ENCODE results near the gene GATA1.
"Not testable (repeated sequence)": the region's sequence is repeated elsewhere in the genome, so short reads cannot be mapped to it uniquely, and the experiment has no call there.

The GATA1 gene

DNA sequence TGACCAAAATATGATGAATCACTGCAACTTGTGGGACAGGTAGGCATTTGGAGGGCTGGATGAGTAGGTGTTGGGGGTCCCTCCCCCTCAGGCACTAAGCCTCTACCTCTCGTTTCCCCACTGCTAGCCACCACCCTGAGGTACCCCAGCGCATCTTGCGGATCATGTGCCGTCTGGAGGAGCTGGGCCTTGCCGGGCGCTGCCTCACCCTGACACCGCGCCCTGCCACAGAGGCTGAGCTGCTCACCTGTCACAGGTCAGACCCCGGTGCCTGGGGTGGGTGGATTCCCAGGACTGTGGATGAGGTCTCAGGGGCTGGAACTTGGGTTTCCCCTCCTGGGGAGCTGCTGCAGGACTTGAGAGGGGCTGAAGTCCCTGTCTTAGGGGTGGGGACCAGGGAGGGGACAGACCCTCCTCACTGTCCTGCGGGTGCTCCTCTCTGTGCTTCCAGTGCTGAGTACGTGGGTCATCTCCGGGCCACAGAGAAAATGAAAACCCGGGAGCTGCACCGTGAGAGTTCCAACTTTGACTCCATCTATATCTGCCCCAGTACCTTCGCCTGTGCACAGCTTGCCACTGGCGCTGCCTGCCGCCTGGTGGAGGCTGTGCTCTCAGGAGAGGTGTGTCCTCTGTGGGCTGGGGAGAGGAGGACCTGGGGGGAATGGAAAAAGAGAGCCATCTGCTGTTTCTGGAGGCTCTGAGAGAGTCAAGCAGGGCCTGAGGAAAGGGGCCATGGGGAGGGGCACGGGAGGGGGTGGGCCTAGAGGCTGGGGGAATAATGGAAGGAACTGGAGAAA is 29.8 kb downstream of the GATA1 start:
- no peak for DNase-seq

DNA sequence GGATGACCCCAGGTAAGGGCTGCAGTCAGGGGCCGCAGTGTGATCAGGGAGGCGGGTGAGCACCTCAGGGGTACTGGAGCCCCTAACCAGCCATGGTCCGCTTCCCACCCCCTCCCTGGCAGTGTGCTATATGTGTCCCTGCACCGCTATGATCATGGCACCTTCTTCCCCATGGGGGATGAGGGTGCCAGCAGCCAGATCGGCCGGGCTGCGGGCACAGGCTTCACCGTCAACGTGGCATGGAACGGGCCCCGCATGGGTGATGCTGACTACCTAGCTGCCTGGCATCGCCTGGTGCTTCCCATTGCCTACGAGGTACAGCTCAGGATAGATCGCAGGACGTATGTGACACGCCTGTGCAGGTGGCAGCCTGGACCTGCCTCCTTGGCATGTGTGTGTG is 31.7 kb downstream of the GATA1 start:
- DNase-seq = no peak

DNA sequence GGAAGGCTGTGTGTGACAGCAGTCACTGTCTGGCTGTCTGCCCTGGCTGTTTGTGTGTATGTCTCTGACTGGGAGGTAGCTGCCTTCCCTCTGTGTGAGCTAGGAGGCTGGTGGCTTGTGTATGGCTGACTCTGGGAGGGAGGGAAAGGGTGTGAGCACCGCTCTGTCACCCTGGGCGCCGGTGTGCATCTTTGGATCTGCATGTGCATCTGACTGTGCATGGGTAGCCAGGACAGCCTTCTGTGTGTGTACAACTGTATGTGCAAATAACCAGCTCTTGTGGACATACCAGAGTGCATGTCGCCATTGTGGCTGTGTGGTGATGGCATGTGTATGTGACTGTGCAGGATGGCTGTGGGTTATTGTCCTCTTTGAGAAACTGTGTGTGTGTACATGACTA is 32.5 kb downstream of the GATA1 start:
- DNase-seq = no peak

DNA sequence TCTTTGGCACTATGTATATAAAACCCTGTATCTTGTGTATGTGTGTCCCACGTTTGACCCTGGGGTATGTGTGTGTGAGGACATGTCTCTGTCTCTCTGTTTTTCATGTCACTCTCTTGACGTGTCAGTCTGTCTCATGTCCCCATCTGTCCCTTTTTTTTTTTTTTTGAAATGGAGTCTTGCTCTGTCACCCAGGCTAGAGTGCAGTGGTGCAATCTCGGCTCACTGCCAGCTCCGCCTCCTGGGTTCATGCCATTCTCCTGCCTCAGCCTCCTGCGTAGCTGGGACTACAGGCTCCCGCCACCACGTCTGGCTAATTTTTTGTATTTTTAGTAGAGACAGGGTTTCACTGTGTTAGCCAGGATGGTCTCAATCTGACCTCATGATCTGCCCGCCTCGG is 33.0 kb downstream of the GATA1 start:
- not testable (repeated sequence) for DNase-seq

DNA sequence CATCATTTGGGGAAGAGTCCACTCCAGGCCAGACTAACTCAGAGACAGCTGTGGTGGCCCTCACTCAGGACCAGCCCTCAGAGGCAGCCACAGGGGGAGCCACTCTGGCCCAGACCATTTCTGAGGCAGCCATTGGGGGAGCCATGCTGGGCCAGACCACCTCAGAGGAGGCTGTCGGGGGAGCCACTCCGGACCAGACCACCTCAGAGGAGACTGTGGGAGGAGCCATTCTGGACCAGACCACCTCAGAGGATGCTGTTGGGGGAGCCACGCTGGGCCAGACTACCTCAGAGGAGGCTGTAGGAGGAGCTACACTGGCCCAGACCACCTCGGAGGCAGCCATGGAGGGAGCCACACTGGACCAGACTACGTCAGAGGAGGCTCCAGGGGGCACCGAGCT is 36.7 kb downstream of the GATA1 start:
- DNase-seq = no peak

DNA sequence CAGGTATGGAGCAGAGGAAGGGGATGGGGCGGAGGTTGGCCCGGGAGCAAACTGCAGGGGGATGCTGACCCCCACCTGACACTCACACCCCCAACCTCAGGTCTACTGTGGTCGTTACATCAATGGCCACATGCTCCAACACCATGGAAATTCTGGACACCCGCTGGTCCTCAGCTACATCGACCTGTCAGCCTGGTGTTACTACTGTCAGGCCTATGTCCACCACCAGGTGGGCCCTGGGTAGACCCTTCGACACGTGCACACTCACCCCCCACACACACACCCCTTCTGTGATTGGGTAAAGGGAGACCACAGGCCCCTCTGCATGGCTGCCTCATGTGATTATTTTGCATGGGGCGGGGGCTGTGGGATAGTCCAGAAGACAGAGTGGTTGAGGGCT is 37.7 kb downstream of the GATA1 start:
- no peak for DNase-seq

DNA sequence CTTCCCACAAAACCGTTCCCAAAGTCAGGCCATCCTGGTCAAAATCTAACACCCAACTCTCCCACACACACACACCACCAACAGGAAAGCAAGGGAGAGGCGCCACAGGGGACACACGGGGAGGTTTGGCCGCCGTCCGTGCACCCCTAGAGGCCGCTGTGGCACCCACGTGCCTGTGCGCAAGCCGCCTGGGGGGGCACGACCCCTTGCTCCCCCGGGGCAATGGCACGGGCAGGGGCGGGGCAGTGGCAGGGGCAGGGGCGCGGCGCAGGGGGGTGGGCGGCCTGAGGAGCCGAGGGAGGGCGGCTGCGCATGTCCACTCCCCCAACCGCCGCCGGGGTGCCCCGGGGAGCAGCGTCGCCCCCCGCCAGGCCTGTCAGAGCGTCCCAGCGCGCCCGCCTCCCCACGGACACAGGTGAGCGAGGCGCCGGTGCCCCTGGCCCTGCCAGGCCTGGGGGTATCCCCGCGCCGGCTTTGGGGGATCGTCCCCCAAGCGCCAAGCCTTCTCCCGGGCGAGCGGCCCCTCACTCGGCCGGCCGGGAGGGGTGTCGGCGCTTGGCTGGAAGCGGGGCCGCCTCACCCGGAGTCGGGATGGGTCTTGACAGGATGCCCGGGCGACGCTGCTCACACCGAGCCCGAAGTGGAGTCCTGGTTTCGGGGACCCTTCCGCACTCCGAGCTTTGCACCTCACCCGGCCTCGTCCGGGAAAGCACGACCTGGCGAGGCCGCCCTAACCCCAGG is 39.9 kb downstream of the GATA1 start, which contains the start of gene ERAS:
TSS of gene ERAS (plus strand) at position 379 of the 741 bp plus-strand sequence. CDS start 2,611 bp downstream, outside the sequence.
- peak; percentile 4 for DNase-seq

DNA sequence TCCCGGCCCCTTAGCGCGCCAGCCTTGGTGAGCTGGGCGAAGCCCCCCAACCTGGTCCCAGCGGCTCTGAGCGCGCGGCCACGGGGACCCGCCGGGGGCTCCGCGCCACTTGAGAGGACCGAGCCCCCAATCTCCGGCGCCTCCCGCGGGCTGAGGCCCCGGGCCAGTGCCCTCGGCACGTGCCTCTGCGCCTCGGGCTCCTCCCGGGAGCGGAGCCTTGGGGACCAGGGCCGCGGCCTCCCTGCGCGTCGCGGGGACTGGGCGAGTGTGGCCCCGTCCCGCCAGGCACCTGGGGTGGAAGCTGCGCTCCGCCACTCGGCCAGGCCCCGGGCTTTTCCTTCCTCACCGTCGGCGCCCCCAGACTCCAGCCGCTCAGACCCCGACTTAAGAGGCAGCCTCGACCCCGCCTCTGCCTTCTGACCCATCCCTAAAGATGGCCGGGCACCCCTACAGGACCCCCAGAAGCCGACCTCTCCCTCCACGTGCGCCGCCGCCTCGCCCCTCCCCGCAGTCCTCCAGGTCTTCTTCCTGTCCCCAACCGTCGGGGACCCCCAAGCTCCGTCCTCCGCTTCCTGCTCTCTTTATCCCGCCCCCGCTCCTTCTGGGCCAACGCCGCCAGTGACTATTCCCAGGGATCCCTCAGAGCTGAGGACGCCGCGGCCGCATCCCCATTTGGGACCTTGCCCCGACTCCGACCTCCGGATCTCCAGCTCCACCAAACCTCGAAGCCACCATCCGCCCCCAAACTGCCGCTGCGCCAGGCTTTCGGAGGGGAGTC is 40.7 kb downstream of the GATA1 start:
- no peak for DNase-seq

DNA sequence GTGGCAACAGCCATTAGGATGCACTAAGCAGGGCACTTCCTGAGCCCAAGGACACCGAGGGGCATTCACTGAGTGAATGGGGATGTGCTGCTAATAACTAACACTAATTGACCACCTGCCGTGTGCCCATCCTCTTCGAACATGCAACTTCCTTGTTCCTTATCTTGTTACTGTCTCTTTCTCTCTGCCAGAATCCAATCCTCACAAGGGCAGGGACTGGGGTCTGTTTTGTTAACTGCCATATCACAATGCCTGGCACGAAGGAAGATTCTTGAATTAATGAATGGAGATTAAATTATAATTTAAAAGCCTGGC is 41.2 kb downstream of the GATA1 start:
- no peak for DNase-seq

DNA sequence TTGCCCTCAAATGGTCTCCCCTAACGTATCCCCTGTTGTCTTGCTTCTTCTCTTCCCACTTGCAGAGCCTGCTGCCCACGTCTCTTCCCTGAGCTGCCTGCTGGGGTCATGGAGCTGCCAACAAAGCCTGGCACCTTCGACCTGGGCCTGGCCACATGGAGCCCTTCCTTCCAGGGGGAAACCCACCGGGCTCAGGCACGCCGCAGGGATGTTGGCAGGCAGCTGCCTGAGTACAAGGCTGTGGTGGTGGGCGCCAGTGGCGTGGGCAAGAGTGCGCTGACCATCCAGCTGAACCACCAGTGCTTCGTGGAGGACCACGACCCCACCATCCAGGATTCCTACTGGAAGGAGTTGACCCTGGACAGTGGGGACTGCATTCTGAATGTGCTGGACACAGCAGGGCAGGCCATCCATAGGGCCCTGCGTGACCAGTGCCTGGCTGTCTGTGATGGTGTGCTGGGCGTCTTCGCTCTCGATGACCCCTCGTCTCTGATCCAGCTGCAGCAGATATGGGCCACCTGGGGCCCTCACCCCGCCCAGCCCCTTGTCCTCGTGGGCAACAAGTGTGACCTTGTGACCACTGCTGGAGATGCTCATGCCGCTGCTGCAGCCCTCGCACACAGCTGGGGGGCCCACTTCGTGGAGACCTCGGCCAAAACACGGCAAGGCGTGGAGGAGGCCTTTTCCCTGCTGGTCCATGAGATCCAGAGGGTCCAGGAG is 42.8 kb downstream of the GATA1 start:
- no peak for DNase-seq

DNA sequence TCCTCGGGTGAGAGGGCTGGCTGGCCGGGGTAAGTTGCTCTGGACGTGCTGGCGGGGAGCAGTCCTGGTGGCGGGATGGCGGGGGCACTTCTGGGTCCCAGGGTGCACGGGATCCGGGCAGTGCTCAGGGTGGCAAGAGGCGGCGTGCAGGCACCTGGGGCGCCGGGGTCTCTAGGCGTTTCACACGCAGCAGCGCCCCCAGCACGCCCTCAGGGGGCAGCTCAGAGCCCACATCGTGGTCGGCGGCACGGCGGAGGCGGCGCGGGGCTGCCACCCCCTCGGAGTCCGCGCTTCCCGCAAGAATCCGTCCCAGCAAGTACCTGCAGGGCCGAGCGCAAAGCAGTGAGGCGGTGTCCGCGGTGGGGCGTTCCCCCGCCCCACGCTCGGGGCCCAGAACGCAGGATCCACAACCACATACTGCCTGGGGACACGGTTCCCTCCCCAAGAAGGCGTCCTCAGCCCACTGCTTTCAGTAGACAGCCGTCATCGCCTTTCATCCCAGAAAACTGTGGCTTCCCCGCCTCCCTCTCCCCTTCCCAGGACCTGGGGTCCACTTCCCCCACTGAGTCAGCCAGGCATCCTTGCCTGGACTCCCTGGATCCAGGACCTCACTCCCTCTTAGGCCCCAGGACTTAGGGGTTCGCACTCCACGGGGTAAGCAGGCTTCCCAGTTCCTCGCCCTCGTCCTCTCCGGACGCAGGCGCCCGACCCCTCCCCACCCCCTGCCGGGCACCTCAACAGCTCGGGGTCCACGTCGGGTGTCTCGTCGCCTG is 44.9 kb downstream of the GATA1 start:
- DNase-seq = no peak

DNA sequence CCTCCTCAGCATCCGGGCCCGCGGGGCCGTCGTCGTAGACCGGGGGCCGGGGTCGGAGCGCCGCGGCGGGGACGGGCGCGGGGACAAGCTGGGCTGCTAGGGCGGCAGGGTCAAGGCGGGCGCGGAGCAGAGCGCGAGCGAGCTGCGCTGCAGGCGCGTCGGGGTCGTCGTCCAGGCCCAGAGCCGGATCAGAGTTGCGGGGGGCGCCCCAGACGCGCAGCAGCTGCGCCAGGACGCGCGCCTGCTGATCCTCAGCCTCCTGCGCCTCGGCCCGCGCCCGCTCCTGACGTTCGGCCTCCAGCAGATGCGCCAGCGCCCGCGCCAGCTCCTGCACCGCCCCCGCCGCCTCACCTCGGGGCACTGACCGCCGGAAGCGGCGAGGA is 45.5 kb downstream of the GATA1 start:
- DNase-seq = no peak

DNA sequence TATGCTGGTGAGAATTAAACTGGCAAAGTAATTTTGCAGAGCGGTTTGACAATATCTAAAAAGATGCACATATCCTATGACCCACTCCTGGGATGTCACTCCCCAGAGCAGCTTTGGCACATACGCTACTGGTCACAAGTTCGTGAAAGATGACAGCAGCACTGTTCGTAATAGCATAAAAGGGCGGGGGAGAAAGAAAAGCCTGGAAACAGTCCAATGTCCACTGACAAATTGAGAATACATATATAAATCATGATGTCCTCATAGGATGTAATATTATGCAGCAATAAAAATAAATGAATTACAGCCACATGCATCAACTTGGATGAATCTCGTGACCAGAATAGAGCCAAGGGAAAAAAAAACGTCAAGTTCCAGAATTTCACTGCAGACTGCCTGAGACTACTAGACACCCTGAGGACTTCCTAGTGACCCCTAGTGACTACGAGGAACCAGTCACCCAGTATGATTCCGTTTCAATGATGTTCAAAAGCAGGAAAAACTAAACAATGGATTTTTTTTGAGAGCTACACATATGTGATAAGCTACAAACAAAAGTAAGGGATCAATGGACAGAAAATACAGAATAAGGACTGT is 47.2 kb downstream of the GATA1 start:
- DNase-seq = peak; percentile 4

DNA sequence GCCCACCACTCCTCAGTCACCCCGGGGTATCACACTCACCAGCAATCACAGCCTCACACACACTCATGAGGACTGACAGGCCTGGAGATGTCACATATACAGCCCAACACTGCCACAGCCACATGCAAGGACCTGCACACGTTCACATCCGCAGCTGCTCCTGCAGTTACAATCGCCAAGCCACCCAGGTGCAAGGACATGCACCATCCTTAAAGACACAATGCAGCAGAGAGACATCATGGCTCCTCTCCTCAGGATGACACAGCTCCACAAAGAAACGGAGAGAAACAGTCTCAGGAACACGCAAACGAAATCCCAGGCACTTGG is 48.0 kb downstream of the GATA1 start:
- no peak for DNase-seq

DNA sequence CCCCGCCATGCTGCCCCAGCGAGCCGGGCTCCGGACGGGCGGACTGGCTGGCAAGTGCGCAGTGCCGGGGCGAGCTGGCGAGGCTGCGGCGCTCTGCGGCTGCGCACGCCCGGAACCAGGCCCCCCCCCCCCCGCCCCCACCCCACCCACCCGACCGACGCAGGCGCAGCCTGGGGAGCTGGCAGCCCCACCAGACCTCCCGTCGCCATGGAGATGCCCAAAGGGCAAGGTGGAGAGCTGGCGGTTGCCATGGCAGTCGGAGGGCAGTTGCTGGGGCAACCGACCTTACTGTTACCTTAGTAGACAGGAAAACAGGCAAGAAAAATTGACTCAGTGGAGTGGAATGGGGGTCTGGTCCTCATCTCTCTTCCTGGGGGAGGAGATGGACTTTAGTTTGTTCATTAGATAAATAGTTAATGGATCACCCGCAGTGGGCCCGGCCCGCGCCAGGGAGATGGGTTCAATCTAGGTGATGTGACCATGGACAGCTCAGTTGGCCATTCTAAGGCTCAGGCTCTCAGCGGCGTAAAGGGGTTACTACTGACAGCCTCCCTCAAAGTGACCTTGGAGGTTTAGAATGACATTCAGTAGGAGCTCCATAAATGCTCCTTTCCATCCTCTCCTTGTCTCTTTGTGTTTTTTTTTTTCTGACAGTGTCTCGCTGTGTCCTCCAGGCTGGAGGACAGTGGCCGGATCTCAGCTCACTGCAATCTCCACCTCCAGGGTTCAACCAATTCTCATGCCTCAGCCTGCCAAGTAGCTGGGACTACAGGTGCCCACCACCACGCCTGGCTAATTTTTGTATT is 49.3 kb downstream of the GATA1 start, which contains the start of gene PCSK1N:
TSS of gene PCSK1N (minus strand) at position 87 of the 806 bp plus-strand sequence. CDS start at position 9, 78 bp downstream.
- DNase-seq = no peak

DNA sequence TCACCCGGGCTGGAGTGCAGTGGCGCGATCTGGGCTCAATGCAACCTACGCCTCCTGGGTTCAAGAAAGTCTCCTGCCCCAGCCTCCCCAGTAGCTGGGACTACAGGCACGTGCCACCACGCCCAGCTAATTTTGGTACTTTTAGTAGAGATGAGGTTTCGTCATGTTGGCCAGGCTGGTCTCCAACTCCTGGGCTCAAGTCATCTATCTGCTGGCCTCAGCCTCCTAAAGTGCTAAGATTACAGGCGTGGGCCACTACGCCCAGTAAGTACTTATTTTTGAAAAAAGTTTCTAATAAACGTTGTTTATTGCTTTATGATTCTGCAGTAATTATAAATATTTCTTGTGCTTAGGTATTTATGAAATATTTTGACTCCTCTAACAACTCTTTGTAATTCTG is 53.3 kb downstream of the GATA1 start:
- no peak for DNase-seq
